Measurements from ENCODE around the gene TVP23A.

Gene TVP23A

DNA sequence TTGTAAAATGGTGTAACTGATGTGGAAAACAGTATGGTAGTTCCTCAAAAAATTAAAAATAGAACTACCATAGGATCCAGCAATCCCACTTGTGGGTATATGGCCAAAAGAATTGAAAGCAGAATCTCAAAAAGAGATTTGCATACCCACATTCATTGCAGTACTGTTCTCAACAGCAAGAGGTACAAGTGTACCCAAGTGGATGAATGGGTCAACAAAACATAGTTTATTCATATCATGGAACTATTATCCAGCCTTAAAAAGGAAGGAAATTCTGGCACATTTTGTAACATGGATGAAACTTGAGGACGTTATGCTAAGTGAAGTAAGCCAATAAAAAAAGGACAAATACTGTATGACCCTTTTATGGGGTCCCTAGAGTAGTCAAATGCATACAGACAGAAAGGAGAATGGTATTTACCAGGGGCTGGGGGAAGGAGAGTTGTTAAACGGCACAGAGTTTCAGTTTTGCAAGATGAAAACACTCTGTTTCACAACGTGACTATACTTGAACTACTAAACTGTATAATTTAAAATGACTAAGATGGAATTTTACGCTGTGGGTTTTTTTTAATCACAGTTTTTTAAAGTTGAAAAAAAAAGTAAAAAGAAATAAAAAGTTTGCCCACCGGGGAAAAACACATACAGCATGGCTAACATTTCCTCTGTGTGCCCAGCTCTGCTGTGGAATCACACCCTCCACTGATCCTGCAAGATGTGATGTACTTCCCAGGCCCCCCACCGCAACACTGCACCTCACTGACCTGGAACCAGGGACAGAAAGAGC, 6.1 kb downstream of the TVP23A start:
- Histone ChIP-seq H3K4me1 (ENCODE audit: insufficient read depth, insufficient read length) (no peaks in the 10 kb centered on the region), H3K4me3 (ENCODE audit: insufficient read length, low read depth) (no peak overlapping the region), H3K27me3 (ENCODE audit: insufficient read depth, insufficient read length) (peaks cover 7% of the 10 kb centered on the region), H3K9ac (ENCODE audit: insufficient read length, low read depth) (no peak overlapping the region), H3K9me3 (ENCODE audit: insufficient read depth, low read length) (peaks cover 10% of the 10 kb centered on the region; the same call in 1 of the 2 replicates), H3K36me3 (ENCODE audit: insufficient read depth, insufficient read length, low read length) (no peaks in the 10 kb centered on the region)
- TF ChIP-seq SUZ12 (IDR thresholded peaks at IDR 0.05; ENCODE audit: extremely low read depth, insufficient read depth, insufficient read length): no peak
- no peak for DNase-seq (ENCODE audit: low read depth, low spot score)

DNA sequence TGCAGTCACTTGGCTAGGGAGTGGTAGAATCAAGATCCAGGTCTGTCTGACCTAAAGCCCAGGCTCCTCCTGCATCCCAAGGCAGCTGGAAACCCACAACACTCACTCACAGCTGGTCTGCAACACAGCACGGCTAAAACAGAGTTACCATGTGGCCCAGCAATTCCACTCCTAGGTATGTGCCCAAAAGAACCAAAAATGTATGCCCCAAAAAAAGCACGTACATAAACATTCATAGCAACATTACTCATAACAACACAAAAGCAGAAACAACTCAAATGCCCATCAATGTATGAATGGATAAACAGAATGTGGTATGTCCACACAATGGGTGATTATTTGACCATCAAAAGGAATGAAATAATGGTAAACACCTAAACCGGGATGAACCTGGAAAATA, 8.9 kb downstream of the TVP23A start:
- H3K36me3 ChIP-seq (ENCODE audit: insufficient read depth, insufficient read length, low read length): no peaks in the 10 kb centered on the region
- H3K27me3 ChIP-seq (ENCODE audit: insufficient read depth, insufficient read length): no peaks in the 10 kb centered on the region
- no peak for DNase-seq (ENCODE audit: low read depth, low spot score)
- H3K9me3 ChIP-seq (ENCODE audit: insufficient read depth, low read length): peaks cover 10% of the 10 kb centered on the region; the same call in 1 of the 2 replicates
- no peak overlapping the region for H3K4me3 ChIP-seq (ENCODE audit: insufficient read length, low read depth)
- TF ChIP-seq YY1 (IDR thresholded peaks at IDR 0.05; ENCODE audit: insufficient read depth, insufficient read length): no peak
- no peak for TF ChIP-seq SUZ12 (IDR thresholded peaks at IDR 0.05; ENCODE audit: extremely low read depth, insufficient read depth, insufficient read length)
- TF ChIP-seq ZNF274 (IDR thresholded peaks at IDR 0.05; ENCODE audit: low read depth, low read length): no peak
- no peak overlapping the region for H3K9ac ChIP-seq (ENCODE audit: insufficient read length, low read depth)
- no peaks in the 10 kb centered on the region for H3K4me1 ChIP-seq (ENCODE audit: insufficient read depth, insufficient read length)

DNA sequence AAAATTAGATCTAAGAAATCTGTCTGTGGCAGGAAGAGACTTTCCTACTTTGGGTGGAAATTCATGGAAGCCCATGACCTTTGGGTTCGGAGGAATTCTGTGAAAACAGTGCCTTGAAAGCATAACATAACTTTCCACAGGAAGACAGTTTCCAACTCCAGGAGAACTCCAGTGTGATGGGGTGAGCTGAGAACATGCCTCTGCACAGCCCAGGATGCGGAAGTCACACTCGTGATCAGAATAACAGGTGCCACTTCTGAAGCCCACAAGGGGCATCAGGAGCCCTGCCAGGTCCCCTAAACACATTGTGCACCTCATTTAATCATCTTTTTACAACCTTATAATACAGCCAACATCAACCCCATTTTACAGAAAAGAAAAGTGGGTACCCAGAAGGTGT, 9.7 kb downstream of the TVP23A start:
- H3K4me3 ChIP-seq (ENCODE audit: insufficient read length, low read depth): no peak overlapping the region

DNA sequence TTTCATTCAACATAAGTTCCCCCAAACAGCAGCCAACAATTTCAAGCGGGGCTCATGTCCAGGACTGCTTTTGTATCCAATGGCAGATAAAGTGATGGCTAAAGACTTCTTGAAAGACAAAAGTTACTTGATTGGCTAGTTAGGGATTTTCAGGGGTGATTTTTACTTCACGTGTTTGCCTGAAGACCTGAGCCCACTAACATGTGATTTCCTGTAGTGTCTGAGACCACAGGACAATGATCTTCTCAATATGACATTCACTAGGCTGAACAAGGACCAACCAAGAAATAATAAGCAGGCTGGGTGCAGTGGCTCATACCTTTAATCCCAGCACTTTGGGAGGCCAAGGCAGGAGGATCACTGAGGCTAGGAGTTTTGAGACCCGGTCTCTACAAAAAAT, 10.4 kb downstream of the TVP23A start:
- H3K4me1 ChIP-seq (ENCODE audit: insufficient read depth, insufficient read length): no peaks in the 10 kb centered on the region
- H3K9me3 ChIP-seq (ENCODE audit: insufficient read depth, low read length): peaks cover 10% of the 10 kb centered on the region; the same call in 1 of the 2 replicates
- no peak overlapping the region for H3K9ac ChIP-seq (ENCODE audit: insufficient read length, low read depth)
- H3K27me3 ChIP-seq (ENCODE audit: insufficient read depth, insufficient read length): no peaks in the 10 kb centered on the region
- no peak overlapping the region for H3K4me3 ChIP-seq (ENCODE audit: insufficient read length, low read depth)
- DNase-seq (ENCODE audit: low read depth, low spot score): no peak
- no peaks in the 10 kb centered on the region for H3K36me3 ChIP-seq (ENCODE audit: insufficient read depth, insufficient read length, low read length)
- no peak for TF ChIP-seq ZNF274 (IDR thresholded peaks at IDR 0.05; ENCODE audit: low read depth, low read length)

More for the DNA sequence above, 9.7 kb downstream of the TVP23A start:
- DNase-seq (ENCODE audit: low read depth, low spot score): no peak
- no peaks in the 10 kb centered on the region for H3K36me3 ChIP-seq (ENCODE audit: insufficient read depth, insufficient read length, low read length)
- H3K9me3 ChIP-seq (ENCODE audit: insufficient read depth, low read length): peaks cover 10% of the 10 kb centered on the region; the same call in 1 of the 2 replicates
- H3K27me3 ChIP-seq (ENCODE audit: insufficient read depth, insufficient read length): no peaks in the 10 kb centered on the region
- no peak for TF ChIP-seq ZNF274 (IDR thresholded peaks at IDR 0.05; ENCODE audit: low read depth, low read length)
- TF ChIP-seq YY1 (IDR thresholded peaks at IDR 0.05; ENCODE audit: insufficient read depth, insufficient read length): no peak
- no peak for TF ChIP-seq SUZ12 (IDR thresholded peaks at IDR 0.05; ENCODE audit: extremely low read depth, insufficient read depth, insufficient read length)
- H3K9ac ChIP-seq (ENCODE audit: insufficient read length, low read depth): no peak overlapping the region
- H3K4me1 ChIP-seq (ENCODE audit: insufficient read depth, insufficient read length): no peaks in the 10 kb centered on the region

DNA sequence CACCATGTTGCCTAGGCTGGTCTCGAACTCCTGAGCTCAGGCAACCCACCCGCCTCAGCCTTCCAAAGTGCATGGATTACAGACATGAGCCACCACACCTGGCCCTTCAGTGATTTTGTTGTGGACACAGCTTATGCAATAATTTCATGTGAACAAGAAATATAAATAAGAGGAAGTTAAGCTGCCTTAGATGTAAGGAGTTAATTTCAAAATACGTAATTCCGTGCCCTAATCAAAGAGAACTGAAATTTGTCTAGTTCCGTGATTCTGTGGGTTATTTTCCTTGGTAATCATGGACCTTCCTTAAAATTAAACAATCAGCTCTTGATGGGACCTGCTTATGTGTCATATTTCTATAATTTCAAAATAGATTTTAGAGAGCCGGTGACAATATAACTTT, 11.9 kb downstream of the TVP23A start:
- Histone ChIP-seq H3K36me3 (ENCODE audit: insufficient read depth, insufficient read length, low read length) (no peaks in the 10 kb centered on the region), H3K4me3 (ENCODE audit: insufficient read length, low read depth) (no peak overlapping the region), H3K4me1 (ENCODE audit: insufficient read depth, insufficient read length) (no peaks in the 10 kb centered on the region), H3K27me3 (ENCODE audit: insufficient read depth, insufficient read length) (no peaks in the 10 kb centered on the region), H3K9ac (ENCODE audit: insufficient read length, low read depth) (no peak overlapping the region), H3K9me3 (ENCODE audit: insufficient read depth, low read length) (peaks cover 10% of the 10 kb centered on the region; the same call in 1 of the 2 replicates)
- DNase-seq (ENCODE audit: low read depth, low spot score): no peak
- no peak for TF ChIP-seq SUZ12 (IDR thresholded peaks at IDR 0.05; ENCODE audit: extremely low read depth, insufficient read depth, insufficient read length)
- TF ChIP-seq ZNF274 (IDR thresholded peaks at IDR 0.05; ENCODE audit: low read depth, low read length): no peak
- no peak for TF ChIP-seq YY1 (IDR thresholded peaks at IDR 0.05; ENCODE audit: insufficient read depth, insufficient read length)

DNA sequence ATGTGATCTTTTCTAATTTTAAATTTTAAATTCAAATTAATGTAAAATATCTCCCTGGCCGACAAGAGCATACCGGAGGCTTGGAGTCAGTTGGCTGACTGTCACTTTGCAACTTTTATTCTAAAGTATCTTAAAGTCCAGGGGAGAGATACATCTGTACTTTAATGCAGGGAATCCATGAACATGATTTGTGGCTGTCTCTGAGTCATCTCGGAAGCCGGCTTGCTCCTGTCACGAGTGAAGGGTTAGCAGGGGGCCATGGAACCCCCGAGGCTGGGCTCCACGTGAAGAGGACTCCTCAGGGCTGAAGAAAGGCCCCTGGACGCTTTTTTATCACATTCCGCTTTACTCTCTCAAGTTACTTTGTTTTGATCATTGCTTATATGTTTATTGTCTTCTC, 13.3 kb downstream of the TVP23A start:
- Histone ChIP-seq H3K9ac (ENCODE audit: insufficient read length, low read depth) (no peak overlapping the region), H3K27me3 (ENCODE audit: insufficient read depth, insufficient read length) (no peaks in the 10 kb centered on the region), H3K9me3 (ENCODE audit: insufficient read depth, low read length) (peaks cover 10% of the 10 kb centered on the region; the same call in 1 of the 2 replicates), H3K4me1 (ENCODE audit: insufficient read depth, insufficient read length) (no peaks in the 10 kb centered on the region), H3K4me3 (ENCODE audit: insufficient read length, low read depth) (no peak overlapping the region), H3K36me3 (ENCODE audit: insufficient read depth, insufficient read length, low read length) (no peaks in the 10 kb centered on the region)
- no peak for TF ChIP-seq YY1 (IDR thresholded peaks at IDR 0.05; ENCODE audit: insufficient read depth, insufficient read length)
- no peak for TF ChIP-seq ZNF274 (IDR thresholded peaks at IDR 0.05; ENCODE audit: low read depth, low read length)
- no peak for TF ChIP-seq SUZ12 (IDR thresholded peaks at IDR 0.05; ENCODE audit: extremely low read depth, insufficient read depth, insufficient read length)
- no peak for DNase-seq (ENCODE audit: low read depth, low spot score)

DNA sequence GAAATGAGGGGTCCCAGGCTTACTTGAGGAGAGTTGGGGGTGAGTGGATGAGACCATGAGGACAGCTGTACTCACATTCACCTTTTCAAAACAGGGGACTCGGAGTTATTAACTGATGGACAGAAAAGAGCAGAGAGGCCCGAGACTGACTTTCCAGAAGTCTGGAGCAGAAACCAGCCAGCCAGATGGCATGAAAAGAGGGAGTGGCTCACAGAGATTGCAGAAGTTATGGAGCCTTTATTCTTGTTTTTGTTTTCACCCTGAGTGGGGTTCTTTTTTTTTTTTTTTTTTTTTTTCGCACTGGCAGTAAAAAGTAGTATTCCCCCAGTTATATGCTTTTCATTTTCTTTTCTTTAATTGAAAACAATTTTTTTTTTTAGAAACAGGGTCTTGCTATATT, 18.9 kb downstream of the TVP23A start:
- no peak overlapping the region for H3K4me3 ChIP-seq (ENCODE audit: insufficient read length, low read depth)
- TF ChIP-seq SUZ12 (IDR thresholded peaks at IDR 0.05; ENCODE audit: extremely low read depth, insufficient read depth, insufficient read length): no peak
- TF ChIP-seq YY1 (IDR thresholded peaks at IDR 0.05; ENCODE audit: insufficient read depth, insufficient read length): no peak
- TF ChIP-seq ZNF274 (IDR thresholded peaks at IDR 0.05; ENCODE audit: low read depth, low read length): no peak
- no peaks in the 10 kb centered on the region; the same call in 1 of the 2 replicates for H3K9me3 ChIP-seq (ENCODE audit: insufficient read depth, low read length)
- no peaks in the 10 kb centered on the region for H3K36me3 ChIP-seq (ENCODE audit: insufficient read depth, insufficient read length, low read length)
- no peak overlapping the region for H3K9ac ChIP-seq (ENCODE audit: insufficient read length, low read depth)
- no peaks in the 10 kb centered on the region for H3K4me1 ChIP-seq (ENCODE audit: insufficient read depth, insufficient read length)
- no peaks in the 10 kb centered on the region for H3K27me3 ChIP-seq (ENCODE audit: insufficient read depth, insufficient read length)
- no peak for DNase-seq (ENCODE audit: low read depth, low spot score)

All from NT2/D1 (cell line).